ENCODE measurements around the gene GRAMD2A. TPM values are rescaled to one million over a fixed set of nuclear protein-coding genes. Genes with fewer than 3 reads are reported as not detected.

GRAMD2A gene
- total RNA-seq, 4 donors from 2014 or later: 0.41 to 1.4 TPM; not detected in 2

DNA sequence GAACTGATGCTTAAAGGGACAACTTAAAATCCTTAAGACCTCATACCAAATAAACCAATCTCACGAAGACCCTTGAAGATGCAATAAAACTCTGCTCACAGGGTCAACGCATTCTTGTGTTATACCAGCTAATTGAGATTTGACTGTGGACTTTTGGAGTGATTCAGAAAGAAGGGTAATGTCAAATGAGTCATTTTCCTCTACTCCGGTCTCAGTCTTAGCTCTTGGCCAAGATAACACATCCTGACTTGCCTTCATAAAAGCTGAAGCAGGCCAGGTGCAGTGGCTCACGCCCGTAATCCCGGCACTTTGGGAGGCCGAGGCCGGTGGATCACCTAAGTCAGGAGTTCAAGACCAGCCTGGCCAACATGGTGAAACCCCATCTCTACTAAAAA, 29.6 kb upstream of the GRAMD2A start:
- no peak overlapping the region for H3K4me3 ChIP-seq
- no peaks in the 10 kb centered on the region for H3K36me3 ChIP-seq
- in situ Hi-C loops (cut with MboI; ENCODE audit: low pct_ligation_motif_present in 1 of 4, low pct_unique_long_range_greater_than_20kb in 1 of 4, low sequenced_read_pairs in 3 of 4) (no loop called here), intact Hi-C loops (cut with DNase I; ENCODE audit: low total_unique reads) (no loop called here)
- peaks cover 17 to 54% (median 44%) of the 10 kb centered on the region in 4 donors for H3K4me1 ChIP-seq
- WGBS, 2 donors (ENCODE audit: low coverage in 1 of 2): 10 to 36% methylated on average over 2 to 8 of the region's 8 CpGs
- peak overlapping the region; percentile 92 to 99 (median 97) for H3K27ac ChIP-seq
- H3K27me3 ChIP-seq: no peaks in the 10 kb centered on the region
- no peak for DNase-seq
- no peaks in the 10 kb centered on the region for H3K9me3 ChIP-seq
- TF ChIP-seq EP300 (IDR thresholded peaks at IDR 0.05; ENCODE audit: low read depth) (no peak), POLR2AphosphoS5 (IDR thresholded peaks at IDR 0.05) (no peak), POLR2A (IDR thresholded peaks at IDR 0.05) (peak; percentile 10), CTCF (IDR thresholded peaks at IDR 0.05) (no peak)

DNA sequence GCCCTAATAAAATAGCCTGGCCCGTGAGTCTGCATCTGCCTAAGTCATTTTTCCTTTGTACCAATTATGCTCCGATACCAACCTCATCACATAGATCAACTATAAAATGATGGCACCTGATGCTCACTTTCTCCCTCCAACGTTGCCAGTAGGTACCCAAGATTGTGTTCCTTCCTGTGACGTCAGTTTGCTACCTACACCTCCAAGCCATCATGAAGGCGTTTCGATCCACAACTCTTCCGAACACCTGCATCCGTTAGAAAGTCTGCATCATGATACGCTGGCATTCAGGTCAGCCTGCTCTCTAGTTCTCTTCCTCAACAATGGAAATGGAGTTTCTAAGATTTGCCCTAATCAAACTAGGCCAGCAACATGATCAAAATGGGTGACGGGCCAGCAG, 25.7 kb upstream of the GRAMD2A start:
- peaks cover 4 to 52% (median 26%) of the 10 kb centered on the region in 4 donors for H3K4me1 ChIP-seq
- intact Hi-C loops (cut with DNase I; ENCODE audit: low total_unique reads) (no loop called here), in situ Hi-C loops (cut with MboI; ENCODE audit: low pct_ligation_motif_present in 1 of 4, low pct_unique_long_range_greater_than_20kb in 1 of 4, low sequenced_read_pairs in 3 of 4) (no loop called here)
- peaks cover 0 to 13% (median 3%) of the 10 kb centered on the region in 4 donors for H3K36me3 ChIP-seq
- H3K9me3 ChIP-seq: no peaks in the 10 kb centered on the region
- H3K4me3 ChIP-seq: no peak overlapping the region
- H3K27me3 ChIP-seq: no peaks in the 10 kb centered on the region
- 91% methylated on average over 10 of the region's 10 CpGs for WGBS, 2 donors (ENCODE audit: low coverage in 1 of 2)
- no peak overlapping the region for H3K27ac ChIP-seq
- DNase-seq: no peak
- TF ChIP-seq EP300 (IDR thresholded peaks at IDR 0.05; ENCODE audit: low read depth): no peak
- no peak for TF ChIP-seq POLR2A (IDR thresholded peaks at IDR 0.05)
- no peak for TF ChIP-seq CTCF (IDR thresholded peaks at IDR 0.05)
- no peak for TF ChIP-seq POLR2AphosphoS5 (IDR thresholded peaks at IDR 0.05)

DNA sequence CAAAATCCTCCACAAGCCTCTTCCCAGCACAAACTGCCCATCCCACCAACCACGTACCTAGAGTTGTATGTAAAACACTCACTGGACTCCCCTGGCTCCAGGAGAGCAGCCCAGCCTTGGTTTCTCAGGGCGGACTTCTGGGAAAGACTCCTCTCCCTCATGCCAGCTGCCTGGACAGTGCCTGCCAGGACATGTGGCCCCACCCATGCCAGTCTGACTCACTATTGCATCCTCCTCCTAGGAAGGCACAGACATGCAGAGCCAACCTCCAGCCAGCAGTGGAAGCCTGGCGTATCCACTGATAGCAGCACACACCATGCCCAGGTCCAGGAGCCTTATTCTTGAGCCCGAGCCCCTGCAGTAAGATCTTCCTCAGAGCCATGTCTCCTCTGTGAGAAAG, 24.8 kb upstream of the GRAMD2A start:
- Histone ChIP-seq H3K4me3 (no peak overlapping the region), H3K4me1 (peaks cover 4 to 43% (median 21%) of the 10 kb centered on the region in 4 donors), H3K27me3 (no peaks in the 10 kb centered on the region), H3K36me3 (peaks cover 0 to 22% (median 7%) of the 10 kb centered on the region in 4 donors), H3K9me3 (no peaks in the 10 kb centered on the region), H3K27ac (peak overlapping the region in 3 of 4 donors; percentile 27 to 35 (median 28))
- TF ChIP-seq CTCF (IDR thresholded peaks at IDR 0.05) (no peak), EP300 (IDR thresholded peaks at IDR 0.05; ENCODE audit: low read depth) (no peak), POLR2AphosphoS5 (IDR thresholded peaks at IDR 0.05) (no peak), POLR2A (IDR thresholded peaks at IDR 0.05) (no peak)
- in situ Hi-C loops (cut with MboI; ENCODE audit: low pct_ligation_motif_present in 1 of 4, low pct_unique_long_range_greater_than_20kb in 1 of 4, low sequenced_read_pairs in 3 of 4): no loop called here
- WGBS, 2 donors (ENCODE audit: low coverage in 1 of 2): 82% methylated on average over 4 of the region's 4 CpGs; no CpG with 5 or more reads in 1 of the 2 donors
- intact Hi-C loops (cut with DNase I; ENCODE audit: low total_unique reads): no loop called here
- peak; percentile 43 for DNase-seq

DNA sequence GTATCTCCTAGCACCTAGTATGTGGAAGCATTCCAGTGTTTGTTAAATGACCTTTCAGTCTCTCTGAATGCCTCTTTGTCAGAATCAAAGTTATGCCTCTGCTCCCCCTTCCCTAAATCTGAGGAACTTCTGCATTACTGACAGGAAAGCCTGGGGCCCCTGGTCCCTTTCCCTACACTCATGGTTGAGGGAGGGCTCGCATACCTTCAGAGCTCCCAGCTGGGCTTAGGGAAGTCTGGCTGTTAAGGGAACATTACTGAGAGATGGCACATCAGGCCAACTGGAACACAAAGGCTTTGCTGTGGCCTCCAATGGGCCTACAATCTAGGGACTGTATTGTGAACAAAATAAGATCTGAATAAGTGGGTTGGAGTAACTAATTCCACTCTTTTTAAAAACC, 23.1 kb upstream of the GRAMD2A start:
- intact Hi-C loops (cut with DNase I; ENCODE audit: low total_unique reads): no loop called here

More for the DNA sequence above, 23.1 kb upstream of the GRAMD2A start:
- TF ChIP-seq EP300 (IDR thresholded peaks at IDR 0.05; ENCODE audit: low read depth): no peak
- TF ChIP-seq POLR2A (IDR thresholded peaks at IDR 0.05): no peak
- no peak for TF ChIP-seq CTCF (IDR thresholded peaks at IDR 0.05)
- no peak for TF ChIP-seq POLR2AphosphoS5 (IDR thresholded peaks at IDR 0.05)
- in situ Hi-C loops (cut with MboI; ENCODE audit: low pct_ligation_motif_present in 1 of 4, low pct_unique_long_range_greater_than_20kb in 1 of 4, low sequenced_read_pairs in 3 of 4): no loop called here
- peaks cover 0 to 39% (median 15%) of the 10 kb centered on the region in 4 donors for H3K36me3 ChIP-seq
- H3K9me3 ChIP-seq: no peaks in the 10 kb centered on the region
- H3K27me3 ChIP-seq: no peaks in the 10 kb centered on the region
- no peak overlapping the region for H3K4me3 ChIP-seq
- 75% methylated on average over 1 of the region's 1 CpG; no CpG with 5 or more reads in 1 of the 2 donors for WGBS, 2 donors (ENCODE audit: low coverage in 1 of 2)
- no peak for DNase-seq
- peaks cover 0 to 26% (median 4%) of the 10 kb centered on the region in 4 donors for H3K4me1 ChIP-seq
- H3K27ac ChIP-seq: no peak overlapping the region

Measured in transverse colon (tissue), 4 donors.